NCI-H146 (cell line): Measurements from ENCODE around the gene EEIG2.

Source experiments
- DNase-seq: peaks from one replicate; lab custom pipeline; 2025; lab: John Stamatoyannopoulos, UW

The EEIG2 gene

DNA sequence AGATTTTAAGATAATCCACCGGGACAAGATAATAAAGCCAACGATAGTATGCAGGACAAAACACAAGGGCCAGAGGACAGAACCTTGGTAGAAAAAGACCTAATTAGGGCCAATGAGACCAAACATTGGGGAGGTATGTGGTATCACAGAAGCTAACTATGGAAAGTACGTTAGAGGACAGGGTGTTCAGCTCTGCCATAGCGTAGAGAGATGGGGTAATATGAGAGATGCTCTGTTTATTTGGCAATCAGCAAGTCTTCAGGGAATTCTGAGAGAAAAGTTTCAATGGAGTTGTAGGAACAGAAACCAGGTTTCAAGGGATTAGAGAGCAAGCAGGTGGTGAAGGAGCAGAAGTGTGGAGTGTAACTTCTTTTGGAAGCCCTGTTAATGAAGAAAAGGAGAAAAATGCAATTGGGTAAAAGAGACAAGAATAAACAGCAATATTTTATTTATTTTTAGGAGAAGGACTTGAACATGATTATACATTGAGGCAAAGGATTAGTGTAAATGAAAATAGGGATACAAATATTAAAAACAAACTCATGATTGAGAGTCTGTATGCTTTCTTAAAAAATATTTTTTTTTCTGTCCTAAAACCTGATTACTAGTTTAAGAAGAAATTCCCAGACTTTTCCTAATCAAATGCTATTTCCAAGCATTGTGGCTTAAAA, 24.0 kb downstream of the EEIG2 start:
- DNase-seq: no peak

DNA sequence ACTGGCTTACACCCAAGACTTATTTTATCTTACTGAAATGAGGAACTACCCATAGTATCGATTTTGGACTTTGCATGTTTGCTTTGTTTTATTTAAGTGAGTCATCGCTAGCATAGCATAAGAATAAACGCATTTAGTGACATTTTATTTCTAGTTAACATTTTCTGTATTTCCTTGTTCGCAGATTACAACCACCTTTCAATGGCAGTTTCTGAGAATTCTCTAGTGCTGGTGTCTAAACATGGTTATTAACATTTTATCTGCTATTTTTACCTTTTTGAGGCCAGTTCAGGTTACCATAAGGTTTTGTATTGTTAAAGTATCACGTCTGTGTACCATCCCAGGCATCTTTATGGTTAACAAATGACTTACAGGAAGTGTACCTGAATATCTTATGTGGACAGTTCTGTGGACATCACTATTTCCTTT, 24.5 kb downstream of the EEIG2 start:
- peak; percentile 21 for DNase-seq

DNA sequence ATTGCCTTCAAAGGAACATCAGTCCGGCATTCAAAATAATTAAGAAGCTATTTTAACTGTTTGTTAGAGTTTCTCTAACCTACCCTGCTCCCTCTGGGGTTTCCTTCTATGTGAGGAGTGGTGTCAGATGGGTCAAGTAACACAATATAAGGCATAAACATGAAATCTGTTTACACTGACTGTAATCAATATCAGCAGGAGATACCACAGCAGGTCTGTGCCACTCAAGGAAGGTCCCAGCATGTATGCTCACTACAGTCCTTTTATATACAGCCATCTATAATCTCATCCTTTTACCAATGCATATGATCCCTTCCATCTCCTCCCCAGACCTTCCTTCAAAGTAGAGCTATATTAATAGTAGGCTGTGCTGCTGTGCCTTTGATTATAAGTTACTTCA, 25.4 kb downstream of the EEIG2 start:
- peak; percentile 39 for DNase-seq

DNA sequence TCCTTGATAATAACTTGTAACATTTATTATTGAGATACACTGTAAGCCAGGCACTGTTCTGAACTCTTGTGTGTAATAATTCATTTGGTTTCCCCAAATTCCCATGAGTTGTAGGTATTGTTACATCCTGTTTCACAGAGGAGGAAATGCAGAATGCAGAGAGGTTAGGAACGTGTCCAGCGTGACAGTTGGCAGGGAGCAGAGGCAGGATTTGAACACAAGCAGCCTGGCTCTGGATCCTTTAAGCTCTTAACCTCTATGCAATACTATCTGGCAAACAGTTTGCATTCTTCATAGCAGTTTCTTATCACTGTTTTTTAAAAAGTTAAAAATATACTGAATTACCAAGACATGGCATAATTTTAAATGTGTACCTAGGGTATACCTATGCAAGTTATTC, 30.5 kb downstream of the EEIG2 start:
- no peak for DNase-seq

DNA sequence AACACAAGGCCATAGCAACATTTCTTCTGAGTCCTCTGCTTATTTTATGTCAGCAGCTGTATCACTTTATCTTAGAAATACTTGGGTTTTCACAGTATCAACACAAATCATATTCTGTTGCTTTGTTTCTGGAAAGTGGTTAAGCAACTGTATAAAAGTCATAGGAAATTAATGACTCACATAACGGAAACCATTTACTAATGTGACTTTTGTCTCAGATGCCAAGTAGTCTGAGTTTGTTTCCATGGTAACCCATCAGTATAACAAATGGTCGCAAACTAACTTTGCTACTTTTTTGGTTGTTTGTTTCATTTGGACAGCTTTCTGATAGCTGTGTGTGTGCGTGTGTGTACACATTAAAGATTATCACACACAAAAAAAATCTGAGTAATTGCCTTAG, 31.1 kb downstream of the EEIG2 start:
- DNase-seq: no peak

DNA sequence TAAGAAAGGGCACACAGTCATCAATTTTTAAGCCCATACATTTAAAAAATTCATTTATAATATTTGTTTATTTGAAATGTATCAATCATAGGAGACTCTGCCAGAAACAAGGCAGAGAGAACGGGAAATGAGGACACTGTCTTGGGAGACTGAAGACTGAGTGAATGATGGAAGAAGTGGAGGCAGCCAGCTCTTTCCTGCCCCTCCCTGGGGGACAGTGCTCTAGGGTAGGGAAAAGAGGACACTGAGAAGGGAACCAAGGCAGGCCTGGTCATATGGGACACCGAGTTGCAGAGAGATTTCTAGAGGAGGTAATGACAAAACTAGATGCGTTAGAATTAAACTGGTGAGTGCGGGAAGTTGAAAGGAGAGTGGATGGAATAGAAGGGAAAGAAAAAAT, 31.6 kb downstream of the EEIG2 start:
- no peak for DNase-seq

DNA sequence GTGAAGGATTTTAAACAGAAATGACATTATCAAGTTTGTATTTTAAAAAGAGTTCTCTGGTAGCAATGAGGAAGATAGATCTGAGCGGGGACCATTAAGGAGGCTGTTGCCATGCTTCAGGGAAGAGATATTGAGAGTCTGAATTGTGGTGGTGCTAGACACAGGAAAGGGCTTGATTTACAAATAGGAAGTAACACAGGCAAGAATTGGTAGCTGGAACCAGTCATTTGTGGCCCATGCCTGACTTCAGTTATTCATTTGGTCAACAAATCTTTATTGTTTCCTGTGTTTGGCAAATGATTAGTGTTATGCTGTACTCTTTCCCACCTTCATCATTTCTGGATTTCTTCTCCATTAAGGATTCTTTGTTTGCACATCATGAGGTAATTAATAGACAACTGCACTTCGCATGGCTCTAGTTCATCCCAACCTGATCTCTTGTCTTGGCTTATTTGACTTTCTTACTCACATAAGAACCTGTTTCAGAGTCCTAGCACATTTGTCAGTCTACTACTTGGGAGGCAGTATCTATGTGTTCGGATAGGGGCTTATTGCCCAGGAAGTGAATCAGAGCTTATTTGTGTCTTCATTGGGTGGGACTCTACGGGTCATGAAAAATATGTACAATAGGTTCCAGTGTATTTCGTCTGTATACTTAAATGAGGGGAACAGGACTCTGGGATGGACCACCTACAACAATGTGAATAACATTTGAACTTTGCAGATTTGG, 32.3 kb downstream of the EEIG2 start:
- no peak for DNase-seq

DNA sequence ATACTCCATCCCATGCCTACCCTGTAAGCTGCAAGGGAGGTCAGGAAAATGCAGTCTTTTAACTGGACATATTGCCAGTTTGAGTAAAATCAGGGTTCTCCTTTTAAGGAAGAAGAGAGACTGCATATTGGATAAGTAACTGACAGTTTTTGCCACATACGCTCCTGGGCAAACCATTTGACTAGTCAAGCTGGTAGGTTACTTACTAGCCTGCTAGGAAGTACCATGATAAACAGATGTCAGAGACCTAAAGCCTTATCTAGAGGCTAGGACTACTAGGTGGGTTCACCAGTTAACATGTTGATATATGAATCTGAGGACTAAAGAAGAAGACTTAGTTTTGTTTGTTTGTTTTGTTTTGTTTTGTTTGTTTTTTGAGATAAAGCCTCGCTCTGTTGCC, 33.5 kb downstream of the EEIG2 start:
- no peak for DNase-seq

DNA sequence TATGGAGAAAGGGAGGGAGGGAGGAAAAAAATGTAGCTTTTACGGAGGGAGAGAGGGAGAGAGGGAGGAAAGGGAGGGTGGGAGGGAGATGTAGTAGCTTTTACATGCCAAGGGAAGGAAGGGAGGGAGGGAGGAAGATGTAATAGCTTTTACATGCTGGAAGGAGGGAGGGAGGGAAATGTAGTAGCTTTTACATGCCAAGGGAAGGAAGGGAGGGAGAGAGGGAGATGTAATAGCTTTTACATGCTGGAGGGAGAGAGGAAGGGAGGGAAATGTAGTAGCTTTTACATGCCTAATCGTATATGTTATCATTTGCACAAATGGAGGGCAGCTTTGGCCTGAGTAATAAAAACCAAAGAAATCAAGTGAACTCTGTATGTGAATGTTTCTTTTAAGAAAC, 35.6 kb downstream of the EEIG2 start:
- no peak for DNase-seq

DNA sequence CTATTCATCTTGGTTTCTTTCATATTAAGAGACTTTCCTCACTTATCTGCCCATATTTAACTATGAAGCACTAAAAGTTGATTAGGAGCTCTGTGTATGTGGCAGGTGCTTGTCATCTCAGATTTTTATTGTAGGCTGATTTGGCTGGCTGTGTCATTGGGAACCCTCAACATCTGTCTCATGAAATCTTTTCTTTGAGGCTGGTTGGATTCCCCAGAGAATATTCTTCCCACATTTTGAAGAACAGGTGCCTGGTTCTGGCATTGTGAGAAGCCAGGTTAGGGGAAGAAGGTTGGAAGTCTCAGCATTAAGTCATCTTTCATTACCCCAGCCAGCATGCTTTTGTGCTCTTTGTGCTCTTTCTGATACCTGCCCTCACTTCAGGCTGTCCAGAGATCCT, 37.1 kb downstream of the EEIG2 start:
- DNase-seq: no peak

DNA sequence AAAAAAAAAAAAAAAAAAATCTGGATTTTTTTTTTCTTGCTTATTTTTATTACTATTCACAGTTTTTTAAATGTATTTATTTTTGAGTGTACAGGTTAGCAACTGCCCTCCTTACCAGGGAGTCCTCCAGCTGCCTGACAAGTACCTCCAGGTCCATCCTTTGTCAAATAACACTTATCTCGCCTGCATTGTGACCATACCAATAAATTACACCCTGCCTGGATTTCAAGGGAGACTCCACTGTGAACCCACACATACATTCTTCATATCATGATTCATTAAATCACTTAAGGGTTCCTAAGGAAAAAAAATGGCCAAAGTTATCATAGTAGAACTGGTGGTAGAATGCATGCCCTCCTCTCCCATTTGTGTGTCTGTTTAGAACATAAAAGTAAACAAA, 38.4 kb downstream of the EEIG2 start:
- no peak for DNase-seq

DNA sequence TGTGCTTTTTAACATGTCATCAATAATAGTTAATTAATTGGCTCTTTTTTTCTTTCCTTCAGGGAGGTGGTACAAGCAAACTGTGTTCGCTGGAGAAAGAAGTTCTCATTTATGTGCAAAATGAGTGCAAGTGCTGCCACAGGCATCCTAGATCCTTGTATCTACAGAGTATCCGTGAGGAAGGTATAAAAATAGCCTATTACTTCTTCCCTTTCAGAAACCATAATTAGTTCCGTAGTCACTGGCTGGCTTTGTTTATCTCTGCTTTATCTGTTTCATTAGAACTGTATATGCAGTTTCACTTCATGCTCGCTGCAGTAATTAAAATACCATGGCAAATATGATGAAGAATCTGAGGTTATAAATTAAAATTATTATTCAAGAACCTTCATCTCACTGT, 40.6 kb downstream of the EEIG2 start:
- no peak for DNase-seq

DNA sequence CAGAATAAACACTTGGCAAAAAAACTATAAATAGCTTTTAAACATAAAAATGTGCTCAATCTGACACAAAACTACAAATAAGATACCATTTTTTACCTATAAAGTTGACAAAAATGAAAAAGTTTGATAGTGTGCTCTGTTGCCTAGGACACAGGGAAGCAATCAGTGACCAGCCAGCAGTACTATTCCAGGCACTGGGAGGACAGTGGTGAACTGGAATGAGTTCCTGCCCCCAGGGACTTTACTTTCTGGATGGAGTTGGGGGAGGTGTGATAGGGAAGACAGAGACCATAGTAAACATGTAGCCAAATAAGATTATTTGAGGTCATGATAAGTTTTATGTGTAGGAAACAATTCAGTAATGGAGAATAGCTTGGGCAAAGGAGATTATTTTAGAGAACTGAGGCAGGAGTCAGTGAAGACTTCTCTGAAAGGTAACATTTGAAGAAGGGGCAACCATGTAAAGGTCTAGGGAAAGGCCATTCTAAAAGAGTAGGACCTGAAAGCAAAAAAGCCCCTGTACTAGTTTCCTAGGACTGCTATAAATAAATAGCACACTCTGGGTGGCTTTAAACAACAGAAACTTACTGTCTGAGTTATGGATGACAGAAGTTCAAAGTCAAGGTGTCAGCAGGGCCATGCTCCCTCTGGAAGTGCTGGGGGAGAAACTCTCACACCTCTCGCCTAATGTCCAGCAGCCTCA, 42.0 kb downstream of the EEIG2 start:
- DNase-seq: no peak

DNA sequence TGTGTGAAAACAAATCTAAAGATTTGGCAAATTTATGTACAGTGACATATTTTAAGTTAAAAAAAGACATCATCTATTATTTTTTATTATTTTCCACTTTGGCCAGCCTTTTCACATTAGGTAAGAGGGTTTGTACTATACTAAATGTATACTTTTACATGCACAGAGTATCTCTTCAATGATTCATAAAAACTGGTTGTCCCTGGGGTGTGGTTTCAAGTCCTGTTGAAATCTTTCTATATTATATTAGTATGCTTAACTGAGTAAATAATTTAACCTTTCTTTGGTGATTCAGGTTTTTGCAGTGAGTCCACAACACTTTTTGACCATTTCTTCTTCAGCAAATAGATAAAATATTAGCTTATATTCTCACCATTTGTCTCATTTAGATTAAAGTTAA, 45.7 kb downstream of the EEIG2 start:
- no peak for DNase-seq

DNA sequence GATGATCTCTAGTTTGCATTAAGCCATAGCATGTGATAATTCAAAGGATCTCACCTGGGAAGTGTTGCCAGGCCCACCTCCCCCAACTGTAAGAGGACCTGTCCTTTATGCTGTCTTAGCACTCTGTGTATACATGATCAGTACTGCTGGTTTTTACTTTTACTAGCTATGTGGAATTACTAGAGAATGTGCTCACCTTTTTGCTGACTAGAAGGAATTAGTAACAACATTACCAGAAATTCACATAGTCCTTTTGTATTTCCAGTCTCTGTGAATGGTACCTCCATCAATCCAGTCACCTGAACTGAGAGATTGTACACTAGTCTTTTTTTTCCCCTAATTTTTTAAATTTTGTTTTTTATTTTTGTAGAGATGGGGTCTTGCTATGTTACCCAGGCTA, 46.6 kb downstream of the EEIG2 start:
- DNase-seq: no peak

DNA sequence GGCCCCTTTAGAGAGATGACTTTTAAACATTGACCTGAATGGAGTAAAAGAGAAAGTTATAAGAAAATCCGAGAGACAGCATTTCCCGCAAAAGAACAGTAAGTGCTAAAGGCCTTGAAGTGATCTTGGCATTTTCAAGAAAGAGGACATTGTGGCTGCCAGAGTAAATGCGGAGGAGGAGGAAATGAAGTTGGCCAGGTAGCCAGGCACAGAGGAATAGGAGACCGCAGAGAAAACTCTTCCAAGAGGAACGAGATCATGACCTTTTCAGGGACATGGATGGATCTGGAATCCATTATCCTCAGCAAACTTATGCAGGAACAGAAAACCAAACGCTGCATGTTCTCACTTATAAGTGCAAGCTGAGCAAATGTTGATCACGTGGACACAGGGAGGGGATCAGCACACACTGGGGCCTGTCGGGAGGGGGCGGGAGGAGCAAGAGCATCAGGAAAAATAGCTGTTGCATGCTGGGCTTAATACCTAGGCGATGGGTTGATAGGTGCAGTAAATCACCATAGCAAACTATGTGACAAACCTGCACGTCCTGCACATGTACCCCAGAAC, 49.7 kb downstream of the EEIG2 start:
- peak; percentile 36 for DNase-seq
